Stimulated activated CD4-positive, alpha-beta T cell treated with anti-CD3 and anti-CD28 coated beads, TNF-alpha, amount 100 ng/mL, for 4 hours (primary cell): ENCODE measurements around the gene MEF2D.

Source experiments
- DNase-seq, 3 experiments: peaks; one replicate each; pipeline ENCODE4 v3.0.0-alpha.2; 2020; ENCODE audit warnings: low read depth in 3 of 3

MEF2D gene

DNA sequence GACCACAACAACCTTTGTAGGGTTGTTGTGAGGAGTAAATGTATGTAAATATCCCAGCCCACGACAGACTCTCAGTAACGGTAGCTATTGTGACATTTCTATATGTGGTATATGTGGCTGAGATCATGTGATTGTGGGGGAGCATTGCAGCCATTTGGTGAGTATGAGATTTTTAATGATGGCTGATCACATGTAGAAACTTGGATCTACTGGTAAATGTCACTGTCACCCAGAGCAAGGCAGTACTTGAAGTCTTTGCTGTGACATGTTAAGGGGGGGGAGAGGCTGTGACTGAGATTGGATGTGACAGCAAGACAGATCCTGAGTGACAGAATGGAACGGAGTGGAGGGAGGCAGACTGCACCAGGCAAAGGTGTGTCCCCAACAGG lies 23.9 kb upstream of the MEF2D start:
- DNase-seq: no peak

DNA sequence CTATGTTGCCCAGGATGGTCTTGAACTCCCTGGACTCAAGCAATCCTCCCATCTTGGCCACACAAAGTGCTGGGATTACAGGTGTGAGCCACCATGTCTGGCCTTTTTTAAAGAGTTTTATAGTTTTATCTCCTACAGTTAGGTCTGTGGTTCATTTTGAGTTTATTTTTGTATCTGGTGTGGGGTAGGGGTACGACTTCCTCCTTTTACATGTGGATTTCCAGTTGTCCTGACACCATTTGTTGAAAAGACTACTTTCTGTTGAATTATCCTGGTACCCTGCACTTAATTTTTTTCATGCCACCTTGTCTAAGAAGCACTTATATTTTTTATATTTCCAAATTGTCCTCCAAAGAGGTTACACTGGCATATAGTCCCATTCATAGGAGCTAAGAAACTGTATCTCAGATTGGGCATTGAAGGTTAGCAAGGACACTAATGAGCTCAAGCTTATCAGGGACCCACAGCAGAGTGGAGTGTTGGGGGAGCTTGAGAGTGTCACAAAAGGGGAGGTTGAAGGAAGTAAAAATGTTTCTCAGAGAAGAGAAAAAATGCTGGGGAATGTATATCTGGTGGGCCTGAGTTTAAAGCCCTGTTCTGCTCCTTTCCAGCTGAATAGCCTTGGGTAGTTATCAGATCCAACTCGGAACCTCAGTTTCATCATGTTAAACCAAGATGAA lies 23.4 kb upstream of the MEF2D start:
- no peak for DNase-seq

DNA sequence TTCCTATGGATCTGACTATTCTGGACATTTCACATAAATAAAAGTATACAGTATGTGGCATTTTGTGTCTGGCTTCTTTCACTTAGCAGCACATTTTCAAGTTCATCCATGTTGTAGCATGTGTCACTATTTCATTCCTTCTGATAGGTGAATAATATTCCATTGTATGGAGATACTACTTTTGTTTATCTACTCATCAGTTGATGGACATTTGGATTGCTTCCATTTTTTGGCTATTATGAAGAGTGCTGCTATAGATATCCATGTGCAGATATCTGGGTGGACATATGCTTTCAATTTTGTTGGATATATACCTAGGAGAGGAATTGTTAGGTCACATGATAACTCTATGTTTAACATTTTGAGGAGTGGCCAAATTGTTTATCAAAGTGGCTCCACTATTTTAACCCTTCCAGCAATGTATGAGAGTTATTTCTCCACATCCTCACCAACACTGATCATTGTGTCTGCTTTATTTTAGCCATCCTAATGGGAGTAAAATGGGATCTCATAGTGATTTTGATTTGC lies 21.9 kb upstream of the MEF2D start:
- no peak for DNase-seq

DNA sequence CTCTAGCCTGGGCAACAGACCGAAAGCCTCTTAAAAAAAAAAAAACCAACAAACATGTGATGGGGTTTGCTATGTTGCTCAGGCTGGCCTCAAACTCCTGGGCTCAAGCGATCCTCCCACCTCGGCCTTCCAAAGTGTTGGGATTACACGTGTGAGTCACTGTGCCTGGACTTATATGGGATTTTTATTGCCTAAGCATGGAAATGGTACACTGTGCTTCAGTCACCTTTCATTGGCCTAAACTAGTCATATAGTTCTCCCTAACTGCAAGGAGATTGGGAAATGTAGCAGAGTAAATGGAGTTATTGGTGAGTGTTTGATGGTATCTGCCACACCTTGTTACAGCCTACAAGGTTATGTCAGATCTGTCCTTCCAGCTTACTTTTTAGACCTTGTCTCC lies 17.2 kb upstream of the MEF2D start:
- DNase-seq: no peak

DNA sequence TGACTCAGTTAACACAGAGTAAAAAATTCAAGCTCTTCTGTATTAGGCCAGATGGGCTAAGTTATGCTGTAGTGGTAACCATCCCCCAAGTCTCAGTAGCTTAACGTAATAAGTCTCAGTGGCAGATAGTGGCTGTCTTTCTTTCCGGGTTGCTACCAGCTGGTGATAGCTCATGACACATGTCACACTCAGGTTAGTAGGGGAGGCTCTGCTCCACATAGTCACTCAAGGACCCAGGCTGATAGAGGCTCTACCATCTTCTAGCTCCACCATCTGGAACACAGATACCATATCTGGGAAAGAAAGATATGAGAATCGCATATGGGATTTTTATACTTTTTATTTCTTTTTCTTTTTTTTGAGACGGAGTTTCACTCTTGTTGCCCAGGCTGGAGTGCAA lies 16.2 kb upstream of the MEF2D start:
- DNase-seq: no peak

DNA sequence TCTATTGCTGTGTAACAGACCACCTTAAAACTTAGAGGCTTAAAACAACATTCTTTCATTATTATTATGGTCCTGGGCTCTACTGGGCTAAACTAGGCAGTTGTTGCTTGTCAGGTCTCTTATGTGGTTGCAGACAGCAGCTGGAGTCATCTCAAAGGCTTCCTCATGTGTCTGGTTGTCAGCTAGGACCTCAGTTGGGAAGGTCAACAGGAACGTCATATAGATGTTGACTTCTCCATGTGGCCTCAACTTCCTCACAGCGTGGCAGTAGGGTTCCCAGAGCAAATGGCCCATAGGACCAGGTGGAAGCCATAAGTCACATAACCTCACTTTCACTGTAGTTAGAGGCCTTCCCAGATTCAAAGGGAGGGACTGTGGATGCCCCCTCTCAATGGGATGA lies 15.4 kb upstream of the MEF2D start:
- DNase-seq: no peak

DNA sequence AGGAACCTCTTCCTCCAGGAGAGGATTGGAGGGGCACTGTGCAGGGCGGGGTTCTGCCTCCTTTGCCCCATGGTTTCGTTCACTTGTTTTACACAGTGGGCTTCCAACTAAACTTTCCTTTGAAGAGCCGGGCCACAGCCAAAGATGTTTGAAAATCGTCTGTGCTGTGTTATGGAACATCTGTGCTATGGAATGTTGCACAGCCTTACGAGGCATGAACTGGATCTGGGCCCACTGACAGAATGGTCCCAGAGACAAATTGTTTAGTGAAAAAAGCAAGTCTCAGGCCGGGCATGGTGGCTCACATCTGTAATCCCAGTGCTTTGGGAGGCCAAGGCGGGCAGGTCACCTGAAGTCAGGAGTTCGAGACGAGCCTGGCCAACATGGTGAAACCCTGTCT lies 12.6 kb upstream of the MEF2D start:
- no peak for DNase-seq

DNA sequence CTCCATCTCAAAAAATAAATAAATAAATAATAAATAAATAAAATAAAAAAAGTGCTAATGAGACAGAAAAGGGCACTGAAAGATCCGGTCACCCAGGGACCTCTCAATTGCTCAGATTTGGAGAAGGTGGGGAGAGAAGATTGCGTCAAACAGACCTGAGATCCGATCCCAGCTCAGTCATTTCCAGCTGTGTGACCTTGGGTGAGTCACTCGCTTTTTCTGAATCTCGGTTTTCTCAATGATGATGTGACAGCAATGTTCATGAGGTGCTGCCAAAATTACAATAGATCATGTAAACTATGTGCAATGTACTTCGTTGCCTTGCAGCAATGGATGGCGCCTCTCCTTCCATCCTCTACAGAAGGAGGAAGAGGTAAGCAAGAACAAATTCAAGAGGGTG lies 11.1 kb upstream of the MEF2D start:
- DNase-seq: no peak

DNA sequence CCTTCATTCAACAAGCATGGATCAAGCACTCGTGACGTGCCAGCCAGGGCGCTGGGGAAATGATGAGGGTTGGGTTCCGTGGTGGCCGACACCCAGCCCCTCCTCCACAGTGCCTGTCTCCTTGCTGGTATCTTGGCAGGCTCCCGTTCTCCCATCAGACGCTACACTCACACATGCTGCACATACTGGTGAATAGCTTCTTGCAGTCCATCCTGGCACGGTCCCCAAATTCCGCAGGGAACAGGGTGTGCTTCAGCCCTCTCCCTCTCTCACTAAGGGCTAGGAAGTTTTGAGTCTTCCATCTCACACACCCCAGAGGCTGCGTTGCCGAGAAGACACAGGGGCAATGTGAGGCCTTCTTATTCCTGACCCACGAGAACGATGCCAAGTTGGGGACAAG lies 10.1 kb upstream of the MEF2D start:
- DNase-seq: no peak

DNA sequence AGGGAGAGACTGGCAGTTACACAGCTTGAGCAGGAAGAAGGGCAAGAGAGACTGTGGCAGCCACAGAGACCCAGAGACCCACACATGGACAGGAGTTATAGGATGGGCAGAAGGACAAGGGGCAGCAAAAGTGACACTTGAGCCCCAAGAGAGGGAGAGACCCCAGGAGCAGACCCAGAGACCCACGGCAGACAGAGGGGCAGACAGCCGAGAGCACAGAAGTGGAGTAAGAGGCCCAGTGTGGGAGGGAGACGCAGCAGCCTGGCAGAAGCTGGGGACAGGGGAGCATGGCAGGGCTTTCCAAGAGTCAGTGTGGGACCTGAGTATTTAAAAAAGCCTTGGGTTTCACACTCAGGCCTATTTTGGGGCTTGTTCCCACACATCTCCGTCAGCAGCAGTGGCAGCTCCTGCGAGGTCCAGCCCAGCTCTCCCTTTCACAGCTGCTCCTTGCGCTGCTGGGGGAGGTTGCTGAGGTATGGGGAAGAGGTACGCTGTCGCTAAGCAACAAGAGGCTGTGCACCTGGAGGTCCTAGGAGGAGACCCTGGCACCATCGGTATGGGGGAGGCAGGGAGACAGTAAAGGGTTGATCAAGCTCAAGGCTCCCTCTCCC lies 9.0 kb upstream of the MEF2D start:
- no peak for DNase-seq

DNA sequence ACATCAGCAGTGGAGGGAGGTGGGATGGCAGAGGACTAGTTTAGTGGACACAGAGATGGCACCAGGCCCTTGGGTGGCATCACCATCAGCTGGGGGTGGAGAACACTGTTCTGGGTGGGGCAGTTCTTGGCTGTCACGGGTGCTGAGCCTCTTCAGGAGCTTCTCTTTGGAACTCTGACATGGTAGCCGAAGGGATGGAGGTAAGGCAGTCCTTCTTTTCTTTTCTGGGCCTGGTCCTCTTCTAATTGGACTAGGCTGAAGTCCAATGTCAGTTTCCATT lies 8.3 kb upstream of the MEF2D start:
- no peak for DNase-seq

DNA sequence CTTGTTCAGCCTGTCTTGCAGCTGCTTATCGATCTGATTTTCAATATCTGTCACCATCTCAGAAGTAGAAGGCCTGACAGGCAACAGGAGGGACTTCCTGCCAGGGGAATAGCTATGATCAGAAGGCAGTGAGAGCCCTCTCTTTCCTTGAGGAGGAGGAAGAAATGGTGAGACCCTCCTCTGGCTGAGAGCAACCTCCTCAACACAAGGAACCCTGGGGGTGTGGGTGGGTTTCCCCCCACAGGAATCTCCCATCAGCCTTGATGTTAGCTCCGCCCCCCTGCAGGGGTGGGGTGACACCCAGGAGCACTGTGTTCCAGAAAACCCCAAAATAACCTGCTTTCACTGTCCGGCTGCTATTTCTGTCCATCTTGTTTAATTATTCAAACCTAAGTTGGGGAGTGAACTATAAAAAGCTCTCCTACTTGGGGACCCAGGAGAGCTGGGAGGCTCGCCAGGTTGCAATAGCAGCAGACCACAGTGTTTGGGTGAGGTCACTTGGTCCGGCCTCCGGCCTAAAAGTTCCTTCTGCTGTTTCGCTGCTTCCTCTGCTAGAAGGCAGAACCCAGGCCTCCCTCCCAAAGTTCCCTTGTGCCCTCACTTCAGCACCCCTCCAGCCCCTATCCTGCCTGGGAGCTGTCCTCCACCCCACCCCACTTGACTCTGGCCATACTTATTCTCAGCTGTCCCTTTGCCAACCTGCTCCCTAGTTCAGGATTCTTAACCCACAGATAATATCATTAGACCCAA lies 7.8 kb upstream of the MEF2D start:
- DNase-seq: no peak

DNA sequence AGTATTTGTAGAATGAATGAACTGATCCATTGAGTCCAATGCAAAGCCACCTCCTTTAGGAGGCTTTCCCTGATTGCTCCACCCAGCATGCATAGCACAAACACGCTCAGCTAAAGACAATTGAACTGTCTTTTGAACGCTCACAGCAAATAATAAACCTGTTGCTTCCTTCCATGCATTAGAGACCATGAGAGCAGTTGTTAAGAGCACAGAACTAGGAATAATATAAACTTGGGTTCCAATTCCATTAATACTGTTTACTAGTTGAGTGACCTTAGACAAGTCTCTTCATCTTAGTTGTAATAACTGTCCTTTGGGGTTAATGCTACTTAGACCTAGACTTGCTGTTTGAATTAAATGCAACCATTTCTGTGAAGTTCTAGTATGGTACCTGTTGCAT lies 5.9 kb upstream of the MEF2D start:
- DNase-seq: no peak

DNA sequence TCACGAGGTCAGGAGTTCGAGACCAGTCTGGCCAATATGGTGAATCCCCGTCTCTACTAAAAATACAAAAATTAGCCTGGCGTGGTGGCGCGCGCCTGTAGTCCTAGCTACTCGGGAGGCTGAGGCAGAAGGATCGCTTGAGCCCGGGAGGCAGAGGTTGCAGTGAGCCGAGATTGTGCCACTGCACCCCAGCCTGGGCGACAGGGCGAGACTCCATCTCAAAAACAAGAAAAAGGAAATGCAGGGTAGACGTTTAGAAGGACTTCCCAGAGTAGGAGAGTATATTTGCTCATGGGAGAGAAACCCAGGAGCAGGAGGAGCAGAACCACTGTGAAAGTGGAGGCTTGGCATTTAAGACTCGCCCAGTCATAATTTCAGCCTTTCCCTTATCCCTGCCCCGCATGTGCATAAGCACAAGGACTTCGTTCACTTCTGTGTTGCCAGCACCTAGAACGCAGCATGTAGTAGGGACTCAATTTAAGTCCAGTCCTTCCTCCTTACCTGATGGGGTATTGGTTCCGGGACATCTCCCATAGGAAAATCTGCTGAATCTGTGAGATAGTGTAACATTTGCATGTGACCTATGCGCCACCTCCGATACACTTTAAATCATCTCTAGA lies 5.2 kb upstream of the MEF2D start:
- no peak for DNase-seq

DNA sequence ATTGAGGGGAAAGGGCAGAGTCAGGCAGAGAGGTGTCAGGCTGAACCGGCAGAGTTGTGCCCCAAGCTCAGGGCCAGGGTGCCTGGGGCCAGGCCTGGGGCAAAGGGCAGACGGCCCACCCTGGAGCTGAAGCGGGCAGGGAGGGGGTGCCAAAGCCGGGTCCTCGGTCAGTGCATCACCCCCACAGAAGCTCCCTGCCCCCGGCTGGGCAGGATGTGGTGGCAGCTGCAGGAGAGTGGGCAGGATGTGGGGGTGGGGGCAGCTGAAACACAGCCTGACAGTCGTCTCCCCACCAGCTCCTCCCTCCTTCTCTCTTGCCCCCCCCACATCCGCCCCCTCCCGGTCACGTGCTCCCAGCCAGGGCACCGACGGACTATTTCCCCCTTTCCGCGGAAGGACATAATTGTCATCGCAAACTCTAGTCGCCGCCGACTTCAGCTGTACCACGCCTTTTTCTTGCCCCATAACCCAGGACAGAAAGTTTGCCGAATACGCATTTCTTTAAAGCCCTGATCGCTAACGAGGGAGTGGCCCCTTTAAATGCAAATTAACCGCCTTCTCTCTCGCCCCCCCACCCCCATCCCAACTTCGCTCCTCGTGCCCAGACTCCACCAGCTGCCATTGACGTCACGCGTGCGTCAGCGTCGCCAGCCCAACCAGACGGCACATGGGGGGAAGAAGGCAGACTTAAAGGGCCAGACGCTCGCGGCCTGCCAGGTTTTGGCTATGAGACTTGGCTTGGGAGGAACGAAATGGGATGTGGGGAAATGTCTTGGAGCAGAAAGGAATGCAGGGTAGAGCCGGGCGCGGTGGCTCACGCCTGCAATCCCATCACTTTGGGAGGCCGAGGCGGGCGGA lies 4.5 kb upstream of the MEF2D start:
- peak; percentile 96 to 97 (median 96) for DNase-seq

DNA sequence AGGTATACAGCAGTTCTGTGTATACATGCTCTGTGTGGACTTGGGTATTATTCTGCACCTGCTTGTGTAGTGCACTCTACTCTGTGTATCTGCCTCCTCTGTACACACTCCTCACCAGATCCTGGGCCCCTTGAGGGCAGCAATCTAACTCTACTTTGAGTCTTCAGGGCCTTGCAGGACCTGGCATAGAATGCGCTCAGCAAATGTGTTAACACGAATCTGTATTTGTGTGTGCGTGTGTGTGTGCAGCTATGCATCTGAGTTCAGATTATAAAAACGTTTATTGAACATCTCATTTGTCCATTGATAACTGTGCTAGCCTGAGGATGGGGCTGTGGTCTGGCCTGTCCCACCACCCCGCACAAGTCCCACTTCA lies 3.9 kb upstream of the MEF2D start:
- no peak for DNase-seq

DNA sequence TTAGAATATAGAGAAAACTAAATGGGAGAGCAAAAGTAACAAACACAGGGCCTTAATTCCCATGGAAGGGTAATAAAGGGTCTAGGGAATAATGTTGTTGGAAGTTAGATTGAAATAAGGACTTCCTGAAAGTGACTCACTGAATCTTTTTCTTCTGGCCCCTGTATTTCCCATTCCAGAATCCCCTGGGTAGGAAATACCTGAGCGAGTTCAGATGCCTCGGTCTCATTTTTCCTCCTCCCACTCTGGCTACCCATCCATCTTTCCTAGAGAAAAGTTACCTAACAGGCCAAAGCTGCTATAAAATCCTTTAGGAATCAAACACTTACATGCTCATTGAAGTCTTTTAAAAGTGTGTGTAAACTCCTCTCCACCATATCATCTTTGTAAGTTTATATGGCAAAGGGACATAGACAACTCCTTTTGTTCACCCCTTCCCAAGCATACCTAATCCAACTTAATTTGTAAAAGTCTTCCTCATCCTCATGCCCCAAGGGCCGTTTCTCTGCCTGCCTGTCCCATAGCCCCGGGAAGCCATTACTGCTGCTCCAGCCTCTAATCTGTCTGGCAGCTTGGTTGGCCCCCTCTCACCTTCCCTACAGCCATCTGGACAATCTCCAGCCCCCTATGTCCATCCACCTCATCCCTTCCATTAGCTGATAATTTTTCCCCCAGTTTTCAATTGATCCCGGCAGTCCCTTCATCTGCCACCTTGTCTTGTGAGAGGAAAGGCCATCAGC lies 3.3 kb upstream of the MEF2D start:
- DNase-seq: no peak

DNA sequence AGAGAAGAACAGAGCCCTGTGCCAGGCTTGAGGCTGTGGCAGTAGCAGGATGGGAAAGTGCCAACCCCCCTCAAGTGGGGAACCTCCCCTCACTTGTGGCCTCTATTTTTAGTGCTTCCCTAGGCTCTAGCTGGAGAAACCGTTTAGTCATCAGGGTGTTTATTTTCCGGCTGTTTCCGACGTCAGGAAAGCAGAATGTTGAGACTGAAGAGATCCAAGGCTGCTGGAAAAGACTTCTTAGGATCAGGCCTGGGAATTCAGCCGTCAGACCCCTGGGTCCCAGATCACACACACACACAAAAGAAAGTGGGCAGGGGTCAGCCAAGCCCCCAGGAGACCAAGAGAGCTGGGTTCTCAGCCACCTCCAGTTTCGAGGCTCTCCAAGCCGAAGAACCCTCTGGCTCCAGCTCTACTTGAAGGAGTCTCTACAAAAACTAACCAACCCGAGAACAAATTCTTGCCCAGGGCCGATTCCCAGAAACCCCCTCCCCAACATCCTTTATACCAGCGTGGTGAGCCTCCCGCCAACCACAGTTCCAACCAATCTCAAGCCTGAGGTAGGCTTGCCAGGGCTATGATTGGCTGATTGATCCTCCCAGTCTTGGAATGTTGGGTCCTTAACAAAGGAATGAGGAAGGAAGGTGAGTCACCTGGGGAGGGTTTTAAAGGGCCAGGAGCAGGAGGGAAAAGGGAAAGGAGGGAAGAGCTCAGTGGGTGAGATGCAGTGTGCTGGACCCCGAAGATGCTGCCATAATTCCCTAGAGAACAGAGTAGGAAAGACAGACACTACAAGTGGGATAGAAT lies 2.5 kb upstream of the MEF2D start:
- DNase-seq: no peak

DNA sequence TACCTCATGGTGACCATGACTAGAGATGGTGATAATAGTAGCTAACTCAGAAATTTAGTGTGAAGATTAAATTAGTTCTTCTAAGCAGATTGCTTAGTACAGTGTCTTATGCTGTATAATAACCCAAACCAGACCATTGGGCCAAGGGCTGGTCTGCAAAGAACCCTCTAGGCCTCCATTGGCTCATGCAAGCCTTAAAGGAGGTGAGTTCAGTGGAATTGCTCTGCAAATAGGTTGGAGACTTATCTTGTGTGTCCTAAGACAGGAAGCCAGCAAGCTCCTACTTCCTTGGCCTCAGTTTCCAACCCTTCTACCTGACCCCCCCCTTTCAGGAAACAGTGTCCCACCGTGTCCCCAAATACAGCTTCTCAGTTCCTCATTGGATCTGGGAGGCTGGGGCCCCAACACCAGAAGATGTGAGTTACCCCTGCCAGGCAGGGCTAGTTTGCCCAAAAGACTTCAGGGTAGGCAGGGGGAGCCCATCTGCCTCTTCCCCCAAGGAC lies 1.9 kb upstream of the MEF2D start:
- no peak for DNase-seq
